GM18508 (cell line): Measurements from ENCODE around the gene CASKIN2.

Experiments
- ATAC-seq: cut with Tn5 transposase; IDR thresholded peaks from one replicate; pipeline ENCODE4 v1.9.1; 2021; ENCODE audit warnings: moderate number of reproducible peaks; ENCODE audit not compliant: insufficient read depth, unreplicated experiment

CASKIN2 gene

DNA sequence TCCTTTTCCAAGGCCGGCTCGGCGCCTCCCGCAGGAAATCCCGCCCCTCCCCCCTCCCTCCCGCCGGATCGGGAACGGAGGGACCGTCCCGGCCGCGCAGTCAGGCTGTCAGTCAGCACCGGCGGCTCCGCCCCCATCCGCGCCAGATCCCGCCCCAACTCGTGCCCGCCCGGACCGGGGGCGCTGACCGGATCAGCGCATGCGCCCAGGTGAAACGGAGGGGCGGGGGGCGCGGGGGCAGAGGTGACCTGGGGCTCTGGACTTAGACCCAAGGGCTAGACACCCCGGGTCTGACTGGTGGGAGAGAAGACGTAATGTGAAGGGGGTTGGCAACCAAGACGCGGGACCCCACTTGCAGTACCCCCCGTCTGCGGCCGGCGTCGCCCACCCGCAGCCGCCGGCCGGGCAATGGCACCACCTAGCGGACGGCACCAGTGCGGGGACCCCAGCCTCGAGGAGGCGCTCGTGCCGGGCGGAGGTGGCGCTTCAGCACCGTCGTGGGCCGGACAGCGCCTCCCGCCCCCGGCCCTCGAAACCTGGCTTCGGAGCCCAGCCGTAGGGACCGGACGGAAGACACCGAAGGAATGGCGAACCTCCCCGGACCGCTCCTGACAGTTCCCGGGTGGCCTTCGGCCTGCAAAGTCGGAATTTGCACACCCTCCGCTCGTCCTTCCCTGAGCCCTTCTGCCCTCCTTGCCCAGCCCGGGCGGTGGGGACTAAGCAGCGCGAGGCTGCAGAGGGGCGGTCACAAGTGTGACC lies at the start of gene CASKIN2:
TSS of gene CASKIN2 (minus strand) at position 42 of the 759 bp plus-strand sequence. CDS start 1,733 bp downstream, outside the sequence.
- no peak for ATAC-seq

GRCh38 chr17:75565066-75565465 lies 49.7 kb upstream of the CASKIN2 start:
- ATAC-seq: no peak

GRCh38 chr17:75564195-75564594 lies 48.9 kb upstream of the CASKIN2 start:
- no peak for ATAC-seq

DNA sequence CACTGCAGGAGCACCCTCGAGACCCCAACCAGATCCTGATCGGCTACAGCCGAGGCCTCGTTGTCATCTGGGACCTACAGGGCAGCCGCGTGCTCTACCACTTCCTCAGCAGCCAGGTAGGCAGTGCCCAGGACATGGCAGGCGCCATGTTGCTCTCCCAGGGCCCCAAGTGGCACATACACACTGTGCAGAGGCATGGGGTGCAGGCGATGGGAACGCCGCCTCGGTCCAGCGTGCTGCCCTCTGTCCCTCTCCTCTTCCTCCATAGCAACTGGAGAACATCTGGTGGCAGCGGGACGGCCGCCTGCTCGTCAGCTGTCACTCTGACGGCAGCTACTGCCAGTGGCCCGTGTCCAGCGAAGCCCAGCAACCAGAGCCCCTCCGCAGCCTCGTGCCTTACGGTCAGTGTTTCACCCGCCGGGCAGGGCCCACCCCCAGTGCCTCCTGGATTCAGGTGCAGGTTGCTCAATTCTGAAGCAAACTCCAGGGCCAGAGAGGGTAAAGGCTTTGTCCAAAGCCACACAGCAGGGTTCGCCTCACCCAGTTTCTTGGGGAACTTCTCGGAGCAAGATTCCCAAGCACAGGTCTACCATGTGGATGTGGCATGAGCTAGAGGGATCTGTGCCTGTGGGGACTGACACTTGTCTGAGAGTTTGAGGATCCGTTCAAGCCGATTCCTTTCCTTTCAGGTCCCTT lies 47.9 kb upstream of the CASKIN2 start:
- no peak for ATAC-seq

DNA sequence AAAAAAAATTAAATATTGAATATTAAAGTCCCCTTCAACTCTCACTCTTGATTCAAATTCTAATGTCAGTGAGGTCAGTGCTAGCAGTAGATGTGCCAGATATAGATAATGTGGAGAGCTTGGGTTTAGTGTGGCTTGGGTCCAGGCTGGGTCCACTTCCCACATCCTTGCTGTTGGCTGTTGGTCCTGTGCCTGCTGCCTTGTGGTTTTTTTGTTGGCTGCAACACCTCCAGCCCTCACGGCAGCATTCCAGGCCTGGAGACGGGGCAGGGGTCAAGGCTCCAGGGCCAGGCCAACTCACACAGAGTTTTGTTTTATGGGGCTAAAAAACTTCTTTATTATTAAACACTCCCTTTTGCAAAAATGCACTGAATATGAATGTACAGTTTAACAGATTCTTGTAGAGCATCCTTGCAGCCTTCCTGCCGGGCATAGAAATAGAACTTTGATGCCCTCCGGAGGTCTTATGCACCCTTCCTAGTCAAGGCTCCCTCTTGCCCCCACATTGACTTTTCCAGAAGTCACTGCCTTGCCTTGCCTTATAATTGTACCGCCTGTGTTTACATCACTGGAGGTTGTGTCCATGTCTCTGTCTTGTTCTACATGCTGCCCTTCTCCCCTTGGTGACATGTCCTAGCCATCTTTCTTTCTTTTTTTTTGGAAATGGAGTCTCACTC lies 46.7 kb upstream of the CASKIN2 start:
- ATAC-seq: no peak

- no peak for ATAC-seq
Measured at GRCh38 chr17:75559958-75560533, 44.7 kb upstream of the CASKIN2 start.

DNA sequence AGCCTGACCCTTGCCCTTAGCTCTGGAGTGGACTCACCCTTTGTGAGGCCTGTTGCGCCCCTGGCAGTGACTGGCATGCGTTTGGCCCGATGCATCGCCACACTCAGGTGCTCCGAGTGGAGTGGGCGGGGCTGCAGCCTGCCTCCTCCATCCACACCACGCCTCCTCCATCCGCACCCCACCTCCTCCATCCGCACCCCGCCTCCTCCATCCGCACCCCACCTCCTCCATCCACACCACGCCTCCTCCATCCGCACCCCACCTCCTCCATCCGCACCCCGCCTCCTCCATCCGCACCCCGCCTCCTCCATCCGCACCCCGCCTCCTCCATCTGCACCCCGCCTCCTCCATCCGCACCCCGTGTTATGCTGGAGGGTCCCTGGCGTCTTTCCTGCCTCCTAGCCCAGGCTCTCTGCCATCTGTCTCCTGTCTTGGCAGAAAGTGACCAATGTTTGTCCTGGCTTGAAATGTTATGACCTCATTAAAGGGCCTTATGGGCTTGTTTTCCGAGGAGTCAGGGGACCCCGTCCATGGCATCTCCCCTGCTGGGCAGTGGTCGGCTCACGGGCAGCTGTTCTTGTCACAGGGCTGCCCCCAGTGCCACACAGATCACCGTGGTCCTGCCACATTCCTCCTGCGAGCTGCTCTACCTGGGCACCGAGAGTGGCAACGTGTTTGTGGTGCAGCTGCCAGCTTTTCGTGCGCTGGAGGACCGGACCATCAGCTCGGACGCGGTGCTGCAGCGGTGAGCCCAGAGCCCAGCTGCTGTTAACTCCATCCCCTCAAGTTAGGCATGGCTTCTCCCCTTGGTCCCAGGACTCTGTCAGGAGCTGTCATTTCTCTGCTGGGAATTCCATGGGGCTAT lies 43.6 kb upstream of the CASKIN2 start:
- ATAC-seq: no peak

GRCh38 chr17:75557852-75558665 lies 42.7 kb upstream of the CASKIN2 start:
- ATAC-seq: no peak

- no peak for ATAC-seq
Measured at GRCh38 chr17:75557075-75557851, 41.9 kb upstream of the CASKIN2 start.

DNA sequence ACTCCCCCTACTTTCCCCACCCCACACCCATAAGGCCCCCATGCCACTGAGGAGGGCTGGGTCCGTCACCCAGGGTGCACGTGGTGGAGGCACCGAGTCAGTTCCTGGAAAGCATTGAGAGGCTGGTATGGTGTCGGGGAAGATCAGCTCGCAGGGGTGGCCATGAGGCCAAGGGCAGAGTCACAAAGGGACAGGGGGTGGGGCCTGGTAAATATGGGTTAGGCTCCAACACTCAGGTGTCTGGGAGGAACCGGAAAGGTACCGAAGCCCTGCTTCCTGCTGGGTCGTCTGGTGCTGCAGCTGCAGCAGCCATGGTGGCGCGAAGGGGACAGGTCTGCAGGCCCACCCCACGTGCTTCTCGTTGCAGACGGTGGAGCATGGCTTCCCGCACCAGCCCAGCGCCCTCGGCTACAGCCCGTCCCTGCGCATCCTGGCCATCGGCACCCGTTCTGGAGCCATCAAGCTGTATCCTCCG lies 40.4 kb upstream of the CASKIN2 start:
- ATAC-seq: no peak

- no peak for ATAC-seq
Measured at GRCh38 chr17:75553295-75554110, 38.2 kb upstream of the CASKIN2 start.

DNA sequence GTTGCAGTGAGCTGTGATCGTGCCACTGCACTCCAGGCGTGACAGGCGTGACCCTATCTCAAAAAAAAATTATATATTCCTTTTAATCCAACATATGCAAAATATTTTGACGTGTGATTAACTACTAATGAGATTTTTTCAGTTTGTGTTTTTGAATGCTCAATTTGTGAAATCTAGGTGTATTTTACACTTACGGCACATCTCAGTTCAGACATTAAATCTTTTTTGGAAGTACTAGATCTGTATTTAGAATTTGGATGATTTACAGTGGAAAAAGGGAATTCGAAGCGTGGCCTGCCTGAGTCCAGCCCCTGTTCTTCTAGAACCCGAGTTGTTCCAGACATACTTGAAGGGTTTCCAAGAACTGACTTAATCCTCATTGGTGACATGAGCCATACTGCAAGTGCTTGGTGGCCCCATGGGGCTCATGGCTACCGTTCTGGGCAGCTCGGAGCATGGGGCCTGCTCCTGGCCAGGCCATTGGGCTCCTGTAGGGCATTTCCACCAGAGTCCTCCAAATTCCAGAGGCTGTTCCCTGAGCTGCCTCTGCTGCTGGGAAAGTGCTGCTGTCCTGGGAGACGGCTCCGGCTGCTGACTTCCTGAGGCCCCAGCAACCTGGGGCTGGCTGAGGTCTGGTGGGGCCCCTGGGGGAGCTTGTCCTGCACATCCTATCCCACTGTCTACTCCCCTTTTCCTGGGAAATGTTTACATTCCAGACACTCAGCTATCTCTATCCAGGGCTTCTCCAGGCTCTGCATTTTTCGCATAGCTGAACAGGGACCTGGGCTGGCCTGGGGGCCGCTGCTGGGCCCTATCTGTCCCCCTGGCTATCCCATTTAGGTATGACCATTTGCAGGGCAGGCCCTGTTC lies 37.3 kb upstream of the CASKIN2 start:
- no peak for ATAC-seq

DNA sequence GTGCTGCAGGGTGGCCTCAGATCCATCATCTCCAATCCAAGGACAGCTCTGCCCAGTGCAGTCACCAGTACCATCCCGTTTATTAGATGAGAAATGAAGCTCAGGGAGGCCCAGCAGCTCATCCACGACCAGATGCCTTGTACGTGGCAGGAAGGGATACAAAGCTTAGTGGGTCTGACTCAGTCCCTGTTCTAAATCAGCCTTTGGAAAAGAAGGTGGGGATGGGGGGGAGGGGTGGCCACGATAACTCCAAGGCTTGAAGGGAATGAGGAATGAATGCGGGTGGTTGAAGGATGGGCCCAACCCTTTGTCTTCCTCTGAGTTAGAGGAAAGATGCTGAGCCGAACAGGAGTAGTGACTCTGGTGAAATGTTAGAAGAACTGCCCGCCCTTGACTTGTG lies 35.9 kb upstream of the CASKIN2 start:
- ATAC-seq: no peak

GRCh38 chr17:75550139-75550465 lies 34.8 kb upstream of the CASKIN2 start:
- ATAC-seq: no peak

GRCh38 chr17:75549246-75550138 lies 34.2 kb upstream of the CASKIN2 start:
- ATAC-seq: no peak

DNA sequence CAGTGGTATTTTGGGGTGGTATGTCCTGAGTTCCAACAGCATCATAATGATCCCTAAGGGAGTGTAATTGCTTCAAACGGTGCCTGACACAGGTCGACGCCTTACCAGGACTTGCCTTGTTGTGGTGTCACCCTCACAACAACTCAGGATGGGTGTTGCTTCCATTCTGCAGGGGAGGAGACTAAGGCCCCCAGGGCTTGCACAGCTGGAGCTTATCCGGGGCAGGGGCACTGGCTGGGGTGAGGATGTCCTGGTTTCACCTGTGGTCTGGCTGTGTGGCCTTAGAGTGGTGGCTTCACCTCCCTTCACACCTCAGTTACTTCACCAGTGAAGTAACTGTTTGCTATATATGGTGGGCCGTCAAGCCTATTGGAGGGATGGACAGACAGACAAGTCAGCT lies 33.5 kb upstream of the CASKIN2 start:
- no peak for ATAC-seq
